GM10266 (cell line): ENCODE data around the gene EIF2AK2.
A peak's percentile ranks its signal among the peaks of the same experiment; 100 is the strongest.

ENCODE experiments used
- DNase-seq: peaks from one replicate; pipeline ENCODE4 v3.0.0; 2012; ENCODE audit errors: extremely low spot score
- TF ChIP-seq, protein P1 (sequence below): IDR thresholded peaks from 2 replicates; pipeline ENCODE4 v1.5.1; 2012; ENCODE audit warnings: mild to moderate bottlenecking, low read depth; ENCODE audit not compliant: control insufficient read depth, insufficient read depth; ENCODE audit errors: missing control alignments

EIF2AK2 gene

DNA sequence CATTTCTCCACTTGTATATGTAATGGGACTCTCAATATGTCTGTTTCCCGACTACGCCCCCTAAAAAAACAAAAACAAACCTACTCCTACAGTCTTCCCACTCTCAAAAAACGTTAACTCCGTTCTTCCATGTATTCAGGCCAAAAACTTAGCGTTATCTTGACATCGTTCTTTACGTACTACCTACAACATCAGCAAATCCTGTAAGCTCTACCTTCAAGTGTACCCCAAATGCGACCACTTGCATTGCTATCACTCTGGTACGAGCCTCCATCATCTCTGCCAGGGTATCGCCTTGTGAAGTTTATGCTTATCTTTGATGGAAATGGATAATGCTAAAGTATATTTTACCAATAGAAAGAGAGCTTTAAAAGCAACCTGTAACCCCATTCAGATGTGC is 72.0 kb downstream of the EIF2AK2 start:
- no peak for DNase-seq
- TF ChIP-seq, protein P1, sequence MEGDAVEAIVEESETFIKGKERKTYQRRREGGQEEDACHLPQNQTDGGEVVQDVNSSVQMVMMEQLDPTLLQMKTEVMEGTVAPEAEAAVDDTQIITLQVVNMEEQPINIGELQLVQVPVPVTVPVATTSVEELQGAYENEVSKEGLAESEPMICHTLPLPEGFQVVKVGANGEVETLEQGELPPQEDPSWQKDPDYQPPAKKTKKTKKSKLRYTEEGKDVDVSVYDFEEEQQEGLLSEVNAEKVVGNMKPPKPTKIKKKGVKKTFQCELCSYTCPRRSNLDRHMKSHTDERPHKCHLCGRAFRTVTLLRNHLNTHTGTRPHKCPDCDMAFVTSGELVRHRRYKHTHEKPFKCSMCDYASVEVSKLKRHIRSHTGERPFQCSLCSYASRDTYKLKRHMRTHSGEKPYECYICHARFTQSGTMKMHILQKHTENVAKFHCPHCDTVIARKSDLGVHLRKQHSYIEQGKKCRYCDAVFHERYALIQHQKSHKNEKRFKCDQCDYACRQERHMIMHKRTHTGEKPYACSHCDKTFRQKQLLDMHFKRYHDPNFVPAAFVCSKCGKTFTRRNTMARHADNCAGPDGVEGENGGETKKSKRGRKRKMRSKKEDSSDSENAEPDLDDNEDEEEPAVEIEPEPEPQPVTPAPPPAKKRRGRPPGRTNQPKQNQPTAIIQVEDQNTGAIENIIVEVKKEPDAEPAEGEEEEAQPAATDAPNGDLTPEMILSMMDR = no peak

DNA sequence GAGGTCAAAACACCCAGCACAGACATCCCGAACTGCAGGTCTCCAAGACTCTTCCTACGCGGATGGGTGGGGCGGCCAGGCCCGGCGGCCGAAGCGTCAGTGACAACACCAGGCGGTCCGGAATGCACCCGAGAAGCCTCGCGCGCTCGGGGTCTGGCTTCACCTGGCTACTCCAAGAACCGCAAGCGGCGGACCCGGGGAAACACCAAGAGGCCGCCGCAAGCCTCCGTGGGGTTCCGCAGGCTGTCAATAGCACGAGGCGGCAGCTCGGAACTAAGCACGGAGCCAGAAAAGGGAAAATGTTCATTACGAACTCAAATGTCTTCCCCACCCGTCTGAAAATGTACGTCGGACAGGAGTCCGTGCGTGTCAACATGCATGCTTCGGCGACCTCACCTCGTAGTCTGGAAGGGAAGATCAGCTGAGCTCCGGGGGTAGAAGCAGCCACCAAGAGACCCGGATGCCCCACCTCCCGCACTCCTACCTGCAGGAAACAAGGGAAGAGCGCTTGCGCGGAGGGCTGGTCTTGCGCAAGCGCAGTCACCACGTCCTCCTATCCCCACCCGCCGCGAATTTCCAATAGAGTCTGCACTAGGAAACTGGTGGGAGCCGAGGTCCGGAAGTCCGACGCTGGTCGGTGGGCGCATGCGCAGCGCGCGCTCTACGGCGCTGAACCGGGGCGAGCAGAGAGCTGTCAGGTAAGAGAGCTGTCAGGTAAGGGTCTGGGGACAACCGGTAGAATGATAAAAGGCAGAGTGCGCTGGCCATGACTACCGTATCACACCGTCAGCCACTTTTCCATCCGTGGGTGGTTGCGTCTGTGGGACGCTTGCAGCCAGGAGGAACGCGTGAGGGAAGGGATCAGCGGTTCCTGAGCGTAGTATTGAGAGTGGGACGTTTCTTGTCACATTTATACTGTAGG is 72.6 kb downstream of the EIF2AK2 start, which contains the start of the genes GPATCH11 and HEATR5B:
Gene GPATCH11 (plus strand): TSS at position 646 of the 922 bp plus-strand sequence. CDS start 3,864 bp downstream, outside the sequence.
Gene HEATR5B (minus strand): TSS at position 500 of the 922 bp plus-strand sequence. CDS start 958 bp downstream, outside the sequence.
- TF ChIP-seq, protein P1 = no peak
- peak; percentile 90 for DNase-seq

DNA sequence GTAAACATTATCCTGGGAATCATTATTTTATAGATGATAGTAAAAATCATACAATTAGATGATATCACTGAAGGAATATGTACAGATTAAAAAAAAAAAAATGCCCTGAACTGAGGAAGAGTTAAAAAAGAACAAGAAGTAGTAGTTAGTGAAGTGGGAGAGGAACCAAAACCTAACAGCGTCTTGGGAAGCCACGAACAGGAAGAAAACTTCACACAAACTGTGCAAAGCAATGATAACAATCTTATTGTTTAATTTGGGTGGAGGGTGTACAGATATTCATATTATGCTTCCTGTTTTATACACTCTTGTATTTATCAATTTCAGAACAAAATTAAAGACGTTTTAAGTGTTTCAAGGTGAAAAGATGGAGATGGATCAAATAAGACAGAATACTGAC is 76.1 kb downstream of the EIF2AK2 start:
- no peak for DNase-seq
- TF ChIP-seq, protein P1 = no peak

DNA sequence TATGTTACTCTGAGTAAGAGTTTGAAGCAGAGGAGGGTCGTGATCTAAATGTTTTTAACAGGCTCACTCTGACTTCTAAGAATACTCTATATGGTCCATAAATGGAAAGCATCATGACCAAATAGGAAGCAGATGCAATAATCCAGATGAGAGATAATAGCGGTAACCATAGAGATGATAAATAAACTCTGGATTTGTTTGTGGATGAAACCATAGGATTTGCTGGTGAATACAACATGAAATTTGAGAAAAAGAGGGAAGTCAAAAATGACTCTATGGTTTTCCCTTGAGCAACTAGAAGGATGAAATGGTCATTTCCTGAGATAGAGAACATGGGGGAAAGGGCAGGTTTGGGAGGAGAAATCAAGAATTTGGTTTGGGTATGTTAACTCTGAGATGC is 76.5 kb downstream of the EIF2AK2 start:
- TF ChIP-seq, protein P1 = no peak
- no peak for DNase-seq

DNA sequence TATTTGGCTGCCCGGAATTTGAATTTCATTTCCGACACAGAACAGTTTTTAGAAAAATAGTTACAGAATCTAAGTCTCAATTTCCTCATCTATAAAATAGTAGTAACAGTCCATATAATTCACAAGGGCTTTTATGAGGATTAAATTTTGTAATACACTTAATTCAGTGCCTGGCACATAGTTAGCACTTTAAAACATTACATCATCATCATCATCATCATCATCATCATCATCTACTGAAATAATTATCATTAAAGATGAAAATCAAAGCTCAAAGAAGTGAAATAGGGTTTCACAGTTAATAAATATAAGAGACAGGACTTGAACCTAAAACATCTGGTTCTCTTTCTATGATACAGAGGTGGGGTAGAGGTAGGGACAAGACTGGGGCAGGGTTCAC is 85.8 kb downstream of the EIF2AK2 start:
- TF ChIP-seq, protein P1 = no peak
- DNase-seq = no peak

DNA sequence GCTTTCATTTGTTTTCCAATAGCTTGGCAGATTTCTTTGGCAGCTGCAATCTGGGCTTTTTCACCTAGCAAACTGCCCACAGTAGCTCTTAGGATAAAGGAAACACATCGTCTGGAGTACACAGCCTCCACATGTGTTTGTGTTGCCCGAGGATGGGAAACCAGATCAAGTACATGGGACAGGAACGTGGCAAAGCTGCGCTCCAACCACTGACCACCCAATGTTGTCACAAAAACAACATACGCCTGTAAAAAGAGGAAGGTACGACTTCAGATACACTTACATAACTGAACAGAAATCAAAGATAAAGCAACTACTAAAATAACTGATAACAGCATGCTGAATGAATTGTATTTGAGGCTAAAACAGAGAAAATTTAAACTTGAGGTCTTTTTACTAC is 88.1 kb downstream of the EIF2AK2 start:
- TF ChIP-seq, protein P1 = no peak
- DNase-seq = no peak

DNA sequence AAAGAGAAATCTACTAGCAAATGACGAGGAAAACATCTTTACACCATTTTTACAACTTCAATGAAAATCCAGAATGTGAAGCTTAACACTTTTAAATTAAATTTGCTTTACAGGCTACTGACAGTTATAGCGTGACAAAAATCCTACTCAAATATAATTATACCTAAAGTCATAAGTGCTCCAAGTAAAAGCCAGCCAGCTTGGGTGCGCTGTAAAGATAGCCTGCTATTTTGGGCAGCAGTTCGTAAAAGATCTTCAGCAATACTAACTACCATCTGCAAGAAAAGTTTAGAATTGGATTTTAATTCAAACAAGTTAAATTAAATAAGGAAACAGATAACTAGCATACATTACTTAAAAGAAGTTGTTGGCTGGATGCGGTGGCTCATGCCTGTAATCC is 95.0 kb downstream of the EIF2AK2 start:
- TF ChIP-seq, protein P1 = no peak
- DNase-seq = no peak
